HepG2 (cell line): ENCODE data around the gene C2CD2. TPM values are rescaled to one million over a fixed set of nuclear protein-coding genes. Genes with fewer than 3 reads are reported as not detected.
A peak's percentile ranks its signal among the peaks of the same experiment; 100 is the strongest.

ENCODE experiments used
- AGO2 ChIP-seq: fragments of 200-400 bp; formaldehyde crosslinking; optimal IDR thresholded peaks from 2 replicates; pipeline ENCODE3; 2017; ENCODE audit warnings: mild to moderate bottlenecking, low read depth, low read length, moderate library complexity
- ARNTL ChIP-seq: sonication (generic); formaldehyde crosslinking; IDR thresholded peaks from 2 replicates; pipeline ENCODE4 v1.4.0; 2020; ENCODE audit warnings: mild to moderate bottlenecking, missing genetic modification reagents
- CREM ChIP-seq, 2 experiments: sonication (generic) in 1 of 2; formaldehyde crosslinking in 1 of 2; IDR thresholded peaks; 2 replicates each; pipeline versions ENCODE4 v1.4.0 to v1.6.1; 2016 to 2020; ENCODE audit warnings: antibody characterized with exemption in 1 of 2, mild to moderate bottlenecking in 1 of 2, missing genetic modification reagents in 1 of 2
- HHEX ChIP-seq: IDR thresholded peaks from 2 replicates; pipeline ENCODE4 v1.6.1; 2016; ENCODE audit warnings: control low read depth
- NFAT5 ChIP-seq: sonication (generic); formaldehyde crosslinking; IDR thresholded peaks from 2 replicates; pipeline ENCODE4 v1.4.0; 2020; ENCODE audit warnings: missing genetic modification reagents
- PAX8 ChIP-seq: sonication (generic); formaldehyde crosslinking; IDR thresholded peaks from 2 replicates; pipeline ENCODE4 v1.8.0; 2022; ENCODE audit warnings: mild to moderate bottlenecking, missing genetic modification reagents, borderline replicate concordance
- PHF8 ChIP-seq: sonication (generic); formaldehyde crosslinking; IDR thresholded peaks from 2 replicates; pipeline ENCODE4 v1.5.0; 2020; ENCODE audit warnings: missing genetic modification reagents
- RAD21 ChIP-seq: fragments of 450-650 bp; formaldehyde crosslinking; IDR thresholded peaks from 2 replicates; pipeline ENCODE4 v1.5.0; 2020; ENCODE audit warnings: mild to moderate bottlenecking
- SNAI1 ChIP-seq: sonication (generic); formaldehyde crosslinking; IDR thresholded peaks from 2 replicates; pipeline ENCODE4 v1.5.0; 2020; ENCODE audit warnings: mild to moderate bottlenecking, missing genetic modification reagents, borderline replicate concordance
- TARDBP ChIP-seq: sonication (generic); formaldehyde crosslinking; IDR thresholded peaks from 2 replicates; pipeline ENCODE4 v1.8.0; 2022; ENCODE audit warnings: mild to moderate bottlenecking, missing genetic modification reagents
- TEAD2 ChIP-seq: sonication (generic); formaldehyde crosslinking; IDR thresholded peaks from 2 replicates; pipeline ENCODE4 v1.9.0; 2021; ENCODE audit warnings: missing genetic modification reagents
- ZBTB7A ChIP-seq: sonication (generic); formaldehyde crosslinking; IDR thresholded peaks from 2 replicates; pipeline ENCODE4 v1.8.0; 2022; ENCODE audit warnings: mild to moderate bottlenecking, missing genetic modification reagents
- ZFP1 ChIP-seq: IDR thresholded peaks from 2 replicates; pipeline ENCODE4 v1.6.1; 2016
- ZFP91 ChIP-seq: sonication (generic); formaldehyde crosslinking; IDR thresholded peaks from 2 replicates; pipeline ENCODE4 v1.9.0; 2022; ENCODE audit warnings: missing genetic modification reagents, mild to moderate bottlenecking, borderline replicate concordance
- ZNF20 ChIP-seq: sonication (generic); formaldehyde crosslinking; IDR thresholded peaks from 2 replicates; pipeline ENCODE4 v1.4.0; 2020; ENCODE audit warnings: mild to moderate bottlenecking, moderate library complexity, missing genetic modification reagents
- ZNF567 ChIP-seq: sonication (generic); formaldehyde crosslinking; IDR thresholded peaks from 2 replicates; pipeline ENCODE4 v1.8.1; 2023; ENCODE audit warnings: mild to moderate bottlenecking, missing genetic modification reagents, borderline replicate concordance
- ZSCAN21 ChIP-seq: sonication (generic); formaldehyde crosslinking; IDR thresholded peaks from 2 replicates; pipeline ENCODE4 v1.8.0; 2022; ENCODE audit warnings: mild to moderate bottlenecking, missing genetic modification reagents, moderate library complexity, borderline replicate concordance
- polyA plus RNA-seq, 8 experiments: library from polyadenylated mRNA; depleted of rRNA in 3 of 8; stranded (reverse) in 7 of 8; unstranded in 1 of 8; fragments of >200 nt; fragmentation: Illumina TruSeq in 4 of 8; extraction: Trizol in 4 of 8; gene quantifications; 2 replicates each; pipeline versions ENCODE4 v1.2.1 to v1.2.3, GENCODE V29; 2011 to 2016; ENCODE audit warnings: low read depth in 4 of 8, missing spikeins in 1 of 8, mixed read lengths in 1 of 8; ENCODE audit not compliant: insufficient read depth in 1 of 8
- total RNA-seq, 5 experiments: library from RNA; depleted of rRNA; stranded (reverse); fragments of >200 nt; fragmentation: Illumina TruSeq; extraction: Trizol; gene quantifications; 2 replicates each; pipeline ENCODE4 v1.2.3, GENCODE V29; 2016; ENCODE audit warnings: low read depth in 1 of 5
- TF ChIP-seq, protein P1 (sequence below): sonication (generic); formaldehyde crosslinking; IDR thresholded peaks from 2 replicates; pipeline ENCODE4 v1.4.0; 2020; ENCODE audit warnings: missing genetic modification reagents, mild to moderate bottlenecking, borderline replicate concordance

Gene C2CD2
- total and polyA plus RNA-seq, 2 of the 13 experiments (the other 11 are each of a cell fraction or from before 2014, with no cell fraction given): 12.5 to 19.7 TPM

DNA sequence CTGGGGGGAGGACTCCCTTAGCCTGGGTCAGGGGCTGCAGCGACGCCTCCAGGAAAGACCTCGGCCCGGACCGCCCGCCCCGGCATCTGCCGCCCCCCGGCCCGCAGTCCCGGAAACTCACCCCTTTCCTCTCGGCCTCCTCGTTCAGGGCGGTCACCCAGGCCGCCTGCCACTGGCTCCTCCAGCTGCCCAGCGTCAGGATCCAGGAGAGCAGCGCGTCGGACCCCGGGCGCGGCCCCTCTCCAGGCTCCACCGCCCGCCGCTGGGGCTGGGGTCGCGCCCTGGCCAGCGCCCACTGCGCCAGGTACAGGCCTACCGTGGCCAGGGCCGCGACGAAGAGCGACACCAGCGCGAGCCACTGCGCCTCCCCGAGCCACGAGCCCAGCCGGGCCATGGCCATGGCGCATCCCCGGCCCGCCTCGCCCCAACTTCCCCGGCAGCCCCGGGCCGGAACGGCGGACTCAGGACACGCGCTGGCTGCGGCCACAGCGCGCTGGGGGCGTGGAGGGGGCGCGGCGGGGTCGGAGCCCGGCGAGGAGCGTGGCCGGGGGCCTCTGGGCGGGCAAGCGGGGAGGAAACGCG, 478 bp downstream of the C2CD2 start (continued):
- no peak for TF ChIP-seq CREM (IDR thresholded peaks at IDR 0.05)
- TF ChIP-seq CREM (CRISPR knock-in tag; IDR thresholded peaks at IDR 0.05): no peak
- TF ChIP-seq NFAT5 (CRISPR knock-in tag): peak; percentile 25; the same call in 1 of the 2 replicates
- peak; percentile 23; the same call in 1 of the 2 replicates for TF ChIP-seq RAD21 (CRISPR knock-in tag)
- no peak for TF ChIP-seq PAX8 (CRISPR knock-in tag)
- no peak for TF ChIP-seq ZFP1 (CRISPR knock-in tag)
- TF ChIP-seq TARDBP (CRISPR knock-in tag): peak; percentile 11; the same call in 1 of the 2 replicates
- peak; percentile 42; the same call in 1 of the 2 replicates for TF ChIP-seq PHF8
- no peak for TF ChIP-seq TEAD2 (CRISPR knock-in tag)
- TF ChIP-seq ZBTB7A: peak; percentile 71
- 0 out of 2 replicates have a peak, but pooled peaks have one; percentile 54 for TF ChIP-seq ZSCAN21 (CRISPR knock-in tag)
- TF ChIP-seq ZNF567 (CRISPR knock-in tag): 0 out of 2 replicates have a peak, but pooled peaks have one; percentile 39
- no peak for TF ChIP-seq AGO2
- TF ChIP-seq ZFP91 (CRISPR knock-in tag): no peak
- TF ChIP-seq ARNTL (CRISPR knock-in tag): no peak
- TF ChIP-seq ZNF20: no peak
- TF ChIP-seq HHEX: no peak
- TF ChIP-seq SNAI1 (CRISPR knock-in tag): no peak
- TF ChIP-seq, protein P1, sequence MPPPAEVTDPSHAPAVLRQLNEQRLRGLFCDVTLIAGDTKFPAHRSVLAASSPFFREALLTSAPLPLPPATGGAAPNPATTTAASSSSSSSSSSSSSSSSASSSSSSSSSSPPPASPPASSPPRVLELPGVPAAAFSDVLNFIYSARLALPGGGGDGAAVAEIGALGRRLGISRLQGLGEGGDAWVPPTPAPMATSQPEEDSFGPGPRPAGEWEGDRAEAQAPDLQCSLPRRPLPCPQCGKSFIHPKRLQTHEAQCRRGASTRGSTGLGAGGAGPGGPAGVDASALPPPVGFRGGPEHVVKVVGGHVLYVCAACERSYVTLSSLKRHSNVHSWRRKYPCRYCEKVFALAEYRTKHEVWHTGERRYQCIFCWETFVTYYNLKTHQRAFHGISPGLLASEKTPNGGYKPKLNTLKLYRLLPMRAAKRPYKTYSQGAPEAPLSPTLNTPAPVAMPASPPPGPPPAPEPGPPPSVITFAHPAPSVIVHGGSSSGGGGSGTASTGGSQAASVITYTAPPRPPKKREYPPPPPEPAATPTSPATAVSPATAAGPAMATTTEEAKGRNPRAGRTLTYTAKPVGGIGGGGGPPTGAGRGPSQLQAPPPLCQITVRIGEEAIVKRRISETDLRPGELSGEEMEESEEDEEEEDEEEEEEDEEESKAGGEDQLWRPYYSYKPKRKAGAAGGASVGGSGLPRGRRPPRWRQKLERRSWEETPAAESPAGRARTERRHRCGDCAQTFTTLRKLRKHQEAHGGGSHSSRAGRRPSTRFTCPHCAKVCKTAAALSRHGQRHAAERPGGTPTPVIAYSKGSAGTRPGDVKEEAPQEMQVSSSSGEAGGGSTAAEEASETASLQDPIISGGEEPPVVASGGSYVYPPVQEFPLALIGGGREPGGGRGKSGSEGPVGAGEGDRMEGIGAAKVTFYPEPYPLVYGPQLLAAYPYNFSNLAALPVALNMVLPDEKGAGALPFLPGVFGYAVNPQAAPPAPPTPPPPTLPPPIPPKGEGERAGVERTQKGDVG: no peak
